HS-27A (cell line): Measurements from ENCODE around the gene COL27A1.

Source experiments
- DNase-seq: peaks from one replicate; pipeline ENCODE4 v3.0.0-alpha.2; 2012; ENCODE audit warnings: low read depth, missing footprints

Gene COL27A1

DNA sequence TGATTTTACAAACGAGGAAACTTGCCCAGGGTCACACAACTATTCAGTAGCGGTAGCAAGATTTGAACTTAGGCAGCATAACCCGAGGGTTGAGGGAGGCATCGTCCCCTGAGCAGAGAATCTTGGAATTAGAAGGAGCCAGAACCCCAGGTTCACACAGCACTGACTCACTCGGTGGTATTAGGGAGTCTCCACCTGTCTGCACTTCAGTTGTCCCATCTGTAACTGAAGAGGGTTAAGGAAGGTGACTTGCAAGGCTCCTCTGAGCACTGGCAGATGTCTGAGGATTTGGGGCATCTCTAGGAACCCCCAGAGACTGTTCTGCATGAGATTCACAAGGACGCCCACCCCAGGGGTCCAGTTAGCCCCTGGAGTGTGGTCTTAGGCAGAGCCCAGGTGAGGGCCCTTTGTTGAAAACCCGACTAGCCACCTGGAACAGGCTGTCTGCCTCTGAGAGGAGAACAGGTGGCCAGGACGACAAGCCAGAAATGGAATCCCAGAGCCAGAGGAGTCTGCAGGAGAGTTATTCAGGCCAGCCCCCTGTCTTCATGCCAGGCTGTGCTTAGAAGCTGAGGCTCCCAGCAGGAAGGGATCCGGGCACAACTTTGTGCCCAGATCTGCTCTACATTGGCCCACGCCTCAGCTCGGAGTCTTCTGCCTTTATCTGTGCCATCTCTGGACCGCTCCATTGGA is 117.5 kb downstream of the COL27A1 start:
- no peak for DNase-seq

DNA sequence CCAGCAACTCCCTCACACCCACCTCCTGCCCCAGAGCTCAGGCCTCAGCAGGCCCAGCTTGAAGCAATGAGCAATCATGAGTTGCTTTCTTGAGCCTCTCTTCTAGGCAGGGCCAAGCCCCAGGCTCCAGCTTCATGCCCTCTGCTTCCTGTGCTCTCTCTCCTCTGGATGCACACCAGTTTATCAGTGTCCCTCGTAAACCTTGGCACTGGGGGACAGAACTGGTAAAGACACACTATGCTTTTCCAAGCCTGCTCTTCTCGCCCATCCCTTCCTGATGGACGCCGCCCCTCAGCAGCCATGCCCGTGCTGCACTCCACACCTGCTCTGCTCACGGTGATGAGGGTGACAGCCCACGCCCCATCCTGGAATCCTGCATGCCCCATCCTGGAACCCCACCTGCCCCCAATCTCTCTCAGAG is 118.1 kb downstream of the COL27A1 start:
- no peak for DNase-seq

DNA sequence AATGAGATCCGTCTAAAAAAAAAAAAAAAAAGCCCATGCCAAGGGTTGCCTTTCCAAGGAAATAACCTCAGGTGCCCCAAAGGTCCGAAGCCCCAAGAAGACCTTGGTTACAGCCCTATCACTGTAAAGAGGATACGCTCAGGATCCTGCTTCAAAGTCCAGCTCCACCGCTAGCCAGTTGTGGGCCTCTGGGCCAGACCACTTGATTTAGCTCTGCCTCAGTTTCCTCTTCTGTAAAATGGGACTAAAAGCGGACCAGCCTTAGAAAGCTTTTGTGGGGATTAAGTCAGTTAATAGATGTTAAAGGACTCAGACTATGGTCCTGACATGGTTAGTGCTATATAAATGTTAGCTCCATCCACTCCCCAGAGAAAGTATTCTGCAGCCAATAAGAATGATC is 118.9 kb downstream of the COL27A1 start:
- no peak for DNase-seq

DNA sequence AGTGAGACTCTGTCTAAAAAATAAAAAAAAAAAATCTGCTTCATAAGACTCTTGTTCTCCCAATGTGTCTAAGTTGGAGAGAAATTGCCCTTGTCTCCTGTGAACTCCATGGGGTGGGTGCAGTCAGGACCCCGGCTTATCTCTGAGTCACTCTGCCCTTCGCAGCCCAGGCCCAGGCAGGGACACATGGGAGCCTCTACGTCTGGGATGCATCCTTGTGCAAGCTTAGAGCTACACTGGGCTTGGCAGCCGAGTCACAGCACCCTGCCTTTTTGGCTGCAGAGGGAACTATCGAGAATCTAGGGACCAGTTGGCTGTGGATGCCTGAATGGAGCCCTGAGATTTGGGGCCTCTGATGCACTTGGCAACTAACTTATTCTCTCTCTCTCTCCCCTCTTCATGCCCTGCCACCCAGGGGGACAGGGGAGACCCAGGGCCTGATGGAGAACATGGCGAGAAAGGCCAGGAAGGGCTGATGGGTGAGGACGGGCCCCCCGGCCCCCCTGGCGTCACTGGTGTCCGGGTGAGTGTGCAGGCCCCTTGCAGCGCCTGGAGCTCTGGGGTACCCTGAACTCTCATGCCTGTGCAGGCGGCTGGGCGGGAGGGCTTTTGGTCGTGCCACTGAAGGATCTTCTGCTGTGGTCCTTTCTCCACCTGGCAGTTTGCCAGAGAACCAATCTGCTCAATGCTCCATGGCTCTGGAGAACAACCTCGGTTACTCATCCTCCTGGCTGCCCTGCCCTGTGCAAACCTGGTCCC is 120.1 kb downstream of the COL27A1 start:
- no peak for DNase-seq

DNA sequence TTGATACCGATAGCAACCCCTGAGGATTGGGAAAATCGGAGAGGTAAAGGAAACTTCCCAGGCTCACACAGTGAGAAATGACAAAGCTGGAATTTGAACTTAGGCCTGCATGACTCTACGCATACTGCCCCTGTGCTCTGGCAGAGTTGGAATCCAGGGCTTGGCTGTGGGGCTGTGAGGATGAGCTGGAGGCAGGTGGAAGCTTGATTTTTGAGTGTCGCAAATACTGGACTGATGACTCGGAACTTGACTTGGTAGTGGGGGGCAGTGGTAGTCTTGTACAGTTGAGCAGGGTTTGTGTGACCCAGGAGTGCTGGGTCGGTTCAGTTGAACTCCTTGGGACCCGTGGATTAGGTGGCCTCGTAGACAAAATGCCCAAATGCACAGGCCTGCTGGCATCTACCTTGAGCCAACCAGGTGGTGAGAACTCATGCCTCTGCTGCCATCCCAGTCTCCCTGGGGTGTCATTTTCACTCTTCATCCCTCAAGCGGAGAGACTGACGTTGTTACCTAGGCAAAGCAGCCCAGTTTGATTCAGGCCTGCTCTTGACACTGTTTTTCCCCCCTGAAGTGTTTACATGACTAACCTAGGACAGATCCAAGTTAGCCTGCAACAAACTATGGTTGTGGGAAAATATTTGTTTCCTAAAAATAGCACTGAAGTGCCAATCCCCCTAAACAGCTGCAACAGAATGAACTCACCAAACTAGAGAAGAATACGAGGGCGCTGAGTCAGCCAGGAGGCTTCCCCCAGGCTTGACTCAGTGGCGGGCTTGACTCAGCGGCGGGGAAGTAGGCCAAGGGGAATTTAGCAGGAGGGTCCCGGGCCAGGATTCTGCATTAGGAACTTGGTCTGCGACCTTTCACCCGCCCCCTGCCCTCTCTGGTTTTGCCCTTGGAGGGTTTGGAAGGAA is 121.8 kb downstream of the COL27A1 start:
- peak; percentile 19 for DNase-seq

DNA sequence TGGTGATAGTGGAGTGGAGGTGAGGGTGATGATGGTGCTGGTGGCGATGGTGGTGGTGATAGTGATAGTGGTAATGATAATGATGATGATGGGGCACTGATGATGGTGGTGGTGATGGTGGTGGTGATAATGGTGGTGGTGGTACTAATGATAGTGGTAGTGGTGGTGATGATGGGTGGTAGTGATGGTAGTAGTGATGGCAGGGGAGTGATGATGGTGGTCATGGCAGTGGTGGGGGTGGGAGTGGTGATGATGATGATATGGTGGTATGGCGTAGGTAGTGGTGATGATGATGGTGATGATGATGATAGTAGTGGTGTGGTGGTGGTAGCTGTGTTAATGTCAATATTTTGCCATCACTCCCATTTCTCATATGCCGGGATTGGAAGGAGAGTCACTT is 123.0 kb downstream of the COL27A1 start:
- no peak for DNase-seq

DNA sequence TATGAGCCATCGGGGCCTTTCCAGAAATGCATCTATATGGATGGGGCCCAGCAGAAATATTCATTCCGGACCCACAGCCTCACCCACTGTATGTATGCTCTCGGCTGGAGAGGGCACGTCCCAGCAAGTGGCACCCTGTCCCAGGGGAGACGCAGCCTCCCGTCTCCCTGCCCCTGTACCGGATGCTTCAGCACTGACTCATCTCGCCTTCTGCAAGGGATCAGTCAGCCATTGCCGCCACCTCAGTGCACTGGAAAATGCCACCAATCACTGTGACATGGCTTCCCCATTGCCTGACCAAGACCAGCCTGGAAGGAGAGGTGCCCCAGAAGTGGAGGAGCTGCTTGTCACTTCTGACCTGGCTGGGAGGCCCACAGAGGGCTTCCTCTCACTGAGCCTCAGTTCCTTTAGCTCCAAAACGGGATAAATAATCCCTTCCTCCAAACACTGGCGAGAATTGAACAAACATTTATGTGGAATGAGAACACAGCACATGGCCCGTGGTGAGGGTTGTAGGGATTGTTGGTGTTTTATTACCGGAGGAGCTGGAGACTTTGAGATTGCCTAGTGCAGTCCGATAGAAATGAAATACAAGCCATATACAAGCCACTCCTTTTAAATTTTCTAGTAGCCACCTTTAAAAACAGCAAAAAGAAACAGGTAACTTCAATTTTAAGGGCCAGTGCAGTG is 123.7 kb downstream of the COL27A1 start:
- DNase-seq: peak; percentile 31

DNA sequence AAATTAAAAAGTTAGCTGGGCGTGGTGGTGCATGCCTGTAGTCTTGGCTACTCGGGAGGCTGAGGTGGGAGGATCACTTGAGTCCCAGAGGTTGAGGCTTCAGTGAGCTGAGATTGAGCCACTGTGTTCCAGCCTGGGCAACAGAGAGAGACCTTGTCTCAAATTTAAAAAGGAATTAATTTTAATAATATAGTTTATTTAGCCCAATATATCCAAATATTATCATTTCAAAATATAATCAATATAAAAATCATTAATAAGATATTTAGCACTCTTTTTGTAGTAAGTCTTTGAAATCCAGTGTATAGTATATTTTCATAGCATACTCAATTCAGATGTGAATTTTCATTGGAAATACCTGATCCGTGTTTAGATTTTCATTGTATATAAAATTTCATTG is 124.4 kb downstream of the COL27A1 start:
- no peak for DNase-seq

DNA sequence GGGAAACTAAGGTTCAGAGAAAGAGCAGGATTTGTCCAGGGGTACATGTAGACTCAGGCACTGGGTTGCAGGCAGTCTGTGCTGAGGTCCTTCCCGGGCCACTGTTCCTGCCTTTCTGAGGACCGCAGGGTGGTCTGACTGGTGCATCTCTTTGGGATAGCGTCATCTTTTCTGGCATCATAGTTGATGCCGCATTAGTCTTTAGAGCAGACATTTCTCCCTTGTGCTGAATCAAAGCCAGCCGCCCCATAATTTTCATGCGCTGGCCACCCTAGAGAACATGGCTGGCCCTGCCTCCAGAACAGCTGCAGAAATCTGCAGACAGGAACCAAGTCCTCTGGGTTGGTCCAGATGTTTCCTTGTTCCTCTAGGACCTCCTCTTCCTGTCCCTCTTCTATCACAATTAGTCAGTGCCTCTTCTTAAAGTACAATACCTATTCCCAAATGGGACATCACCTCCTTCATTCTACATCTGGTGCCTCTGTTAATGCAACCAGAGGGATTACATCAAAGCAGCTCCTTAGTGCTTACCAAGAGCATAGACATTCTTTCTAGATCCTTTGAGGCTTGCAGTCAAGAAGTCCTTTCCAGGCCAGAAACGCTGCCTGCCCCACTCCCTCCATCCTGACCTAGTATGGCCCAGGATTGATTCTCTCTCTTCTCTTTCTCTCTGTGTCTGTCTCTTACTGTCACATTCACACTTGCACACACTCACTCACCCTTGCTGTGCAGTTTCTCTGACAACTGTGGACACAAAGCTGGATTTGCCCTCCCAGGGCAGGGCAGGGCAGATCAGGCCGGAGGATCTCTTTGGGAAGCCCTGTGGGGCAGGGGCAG is 125.5 kb downstream of the COL27A1 start:
- DNase-seq: no peak

DNA sequence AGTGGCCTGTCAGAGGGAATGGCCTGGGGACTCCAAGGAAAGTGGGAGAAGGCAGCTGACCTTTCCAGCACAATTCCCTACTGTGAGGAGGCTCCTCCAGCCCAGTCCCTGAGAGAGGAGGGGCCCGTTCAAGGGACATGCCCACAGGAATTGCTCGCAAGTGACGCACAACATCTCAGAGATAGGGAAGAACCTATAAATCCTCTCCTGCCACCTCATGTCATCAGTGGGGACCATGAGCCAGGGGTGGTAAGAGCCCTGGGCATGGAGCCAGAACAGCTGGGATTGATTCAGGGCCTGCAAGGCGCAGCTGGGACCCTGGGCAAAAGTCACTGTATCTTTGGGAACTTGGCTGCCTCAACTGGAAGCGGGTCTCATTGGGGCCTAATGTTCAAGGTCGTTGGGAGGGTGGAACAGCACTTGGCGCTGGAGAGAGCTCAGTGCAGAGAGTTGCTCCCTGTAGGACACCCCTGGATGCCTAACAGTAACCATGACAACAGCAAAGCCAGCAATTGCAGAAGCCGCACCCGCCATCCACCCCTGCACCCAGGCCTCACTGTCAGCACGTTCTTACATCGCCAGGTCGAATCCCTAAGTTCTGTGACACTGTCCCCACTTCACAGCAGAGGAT is 126.3 kb downstream of the COL27A1 start:
- DNase-seq: no peak

DNA sequence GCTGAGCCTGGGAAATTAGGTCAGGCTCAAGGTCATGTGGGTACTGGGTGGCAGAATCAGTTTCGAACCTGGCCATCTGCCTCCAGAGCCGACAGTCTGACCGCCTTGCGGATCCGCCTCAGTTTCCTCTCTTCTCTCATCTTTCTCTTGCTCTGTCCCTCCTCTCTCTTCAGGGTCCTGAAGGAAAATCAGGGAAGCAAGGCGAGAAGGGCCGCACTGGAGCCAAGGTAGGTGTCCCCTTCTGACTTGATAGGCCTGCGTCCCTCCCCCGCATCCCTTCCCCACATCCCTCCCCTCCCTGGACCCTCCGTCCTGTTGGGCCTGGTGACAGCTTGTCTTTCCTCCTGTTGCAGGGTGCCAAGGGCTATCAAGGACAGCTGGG is 126.8 kb downstream of the COL27A1 start:
- no peak for DNase-seq

DNA sequence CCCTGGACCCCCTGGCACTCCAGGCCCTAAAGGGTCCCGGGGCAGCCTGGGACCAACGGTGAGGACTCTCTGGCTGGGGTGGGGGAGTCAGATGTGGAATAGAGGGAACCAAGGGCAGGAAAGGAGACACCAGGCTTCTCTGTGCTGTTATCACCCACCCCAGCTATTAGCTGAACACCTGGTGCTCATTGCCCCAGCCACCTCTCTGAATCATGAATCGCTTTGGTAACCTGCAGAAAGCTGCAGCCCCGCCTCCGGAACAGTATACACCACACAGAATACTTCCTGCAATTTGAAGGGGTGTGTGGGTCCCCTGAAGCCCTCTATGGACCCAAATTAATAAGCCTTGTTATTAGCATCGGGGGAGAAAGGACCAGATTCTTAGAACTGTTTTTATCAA is 127.2 kb downstream of the COL27A1 start:
- DNase-seq: no peak

DNA sequence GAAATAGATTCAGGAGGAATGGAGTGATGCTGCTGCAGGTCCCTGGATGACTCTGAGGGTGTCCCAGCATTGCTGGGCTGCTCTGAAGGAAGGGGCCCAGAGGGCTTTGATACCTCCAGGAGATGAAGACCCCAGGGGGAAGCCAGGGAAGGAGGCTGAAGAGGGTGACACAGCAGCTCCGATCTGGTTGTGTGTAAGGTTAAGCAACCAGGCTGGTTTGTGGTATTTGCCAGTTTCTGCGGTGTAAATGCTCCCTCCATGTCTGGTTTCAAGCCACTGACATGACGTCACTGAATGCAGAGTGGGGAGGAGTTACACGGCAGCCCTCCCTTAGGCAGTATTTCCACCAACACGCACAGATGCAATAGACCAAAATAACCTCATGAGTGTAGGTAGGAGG is 127.6 kb downstream of the COL27A1 start:
- no peak for DNase-seq

DNA sequence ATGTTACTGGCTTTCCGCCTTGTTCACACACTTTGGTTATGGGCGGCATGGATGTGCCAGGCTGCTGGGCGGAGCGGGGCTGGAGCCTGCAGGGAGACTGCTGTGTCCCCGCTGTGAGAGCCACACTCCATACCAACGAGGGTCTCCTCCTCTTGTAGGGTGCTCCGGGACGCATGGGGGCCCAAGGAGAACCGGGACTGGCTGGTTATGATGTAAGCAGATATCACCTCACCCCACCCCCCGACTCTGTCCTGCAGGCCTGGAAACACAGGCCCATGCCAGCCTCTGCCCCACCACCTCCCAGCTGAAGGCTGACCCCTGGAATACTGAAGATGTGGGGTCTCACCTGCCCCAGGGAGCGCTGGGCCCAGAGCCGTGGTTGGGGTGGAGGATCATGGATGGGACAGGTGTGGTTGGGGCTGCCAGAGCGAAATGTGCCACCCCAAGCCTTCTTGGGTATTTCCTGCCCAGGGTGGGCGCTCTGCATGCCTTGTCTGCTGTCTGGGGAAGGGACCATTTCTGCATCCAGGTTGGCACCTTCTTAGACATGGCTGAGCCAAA is 128.3 kb downstream of the COL27A1 start:
- no peak for DNase-seq

DNA sequence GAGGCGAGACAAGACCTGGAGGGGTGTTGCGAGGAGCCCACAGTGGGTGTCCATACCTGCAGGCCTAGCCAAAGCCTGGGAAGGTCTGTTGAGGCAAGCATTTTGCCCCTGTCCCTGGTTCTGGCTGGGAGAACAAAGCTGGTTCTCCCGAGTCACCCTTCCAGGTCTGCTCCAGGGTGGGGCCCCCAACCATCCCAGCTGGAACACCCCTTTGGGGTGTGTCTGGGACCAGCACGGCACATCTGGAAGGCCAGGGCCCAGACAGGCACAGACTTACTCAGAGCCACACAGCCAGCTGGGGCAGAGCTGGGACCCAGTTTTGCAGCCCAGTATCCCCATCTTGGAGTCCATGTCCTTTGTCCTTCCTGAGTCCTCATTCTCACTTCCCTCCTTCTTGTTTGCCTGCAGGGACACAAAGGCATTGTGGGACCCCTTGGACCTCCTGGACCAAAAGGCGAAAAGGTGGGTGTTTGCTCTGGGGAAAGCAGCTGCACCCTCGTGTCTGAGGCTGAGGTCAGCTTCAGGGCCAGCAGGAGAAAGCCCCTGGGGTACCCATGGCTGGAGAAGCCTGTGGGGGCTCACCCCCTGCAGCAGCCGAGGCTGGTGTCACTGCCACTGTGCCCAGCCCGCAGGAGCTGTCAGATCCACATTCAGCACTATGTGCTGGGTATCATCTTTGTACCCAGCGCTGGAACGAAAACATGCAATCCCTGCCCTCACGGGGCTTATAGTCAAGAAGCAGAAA is 129.2 kb downstream of the COL27A1 start:
- DNase-seq: no peak

DNA sequence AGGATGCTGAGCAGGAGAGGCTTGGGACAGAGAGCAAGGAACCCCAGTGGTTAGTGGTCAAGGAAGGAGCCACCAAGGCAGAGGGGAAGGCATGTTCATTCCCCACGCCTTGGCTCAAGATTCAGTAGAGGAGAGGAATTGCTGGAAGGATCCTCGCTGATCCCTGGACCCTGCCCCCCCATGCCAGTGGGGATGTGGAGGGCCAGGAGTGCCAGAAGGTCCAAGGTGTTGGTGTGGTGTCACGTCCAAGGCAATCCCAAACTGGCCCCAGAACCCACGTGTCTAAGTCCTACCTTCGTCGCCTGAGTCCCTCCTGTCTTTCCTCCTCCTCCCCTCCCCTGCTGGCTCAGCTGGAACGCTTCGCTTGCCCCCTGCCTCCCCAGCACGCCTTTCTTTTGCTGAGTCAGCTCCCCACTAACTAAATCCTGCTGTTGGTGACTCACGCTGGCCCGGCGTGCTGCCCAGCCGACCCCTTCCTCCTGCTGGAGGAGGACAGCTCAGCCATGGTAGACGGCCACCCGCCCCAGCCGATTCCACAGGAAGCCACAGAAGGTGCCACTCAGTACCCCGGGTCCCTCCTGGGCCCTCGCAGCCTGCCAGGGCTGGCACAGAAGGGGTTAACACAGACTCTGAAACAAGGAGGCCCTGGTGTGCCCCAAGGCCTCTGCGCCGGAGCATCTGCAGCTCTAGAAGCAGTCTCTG is 130.0 kb downstream of the COL27A1 start:
- DNase-seq: peak; percentile 43

DNA sequence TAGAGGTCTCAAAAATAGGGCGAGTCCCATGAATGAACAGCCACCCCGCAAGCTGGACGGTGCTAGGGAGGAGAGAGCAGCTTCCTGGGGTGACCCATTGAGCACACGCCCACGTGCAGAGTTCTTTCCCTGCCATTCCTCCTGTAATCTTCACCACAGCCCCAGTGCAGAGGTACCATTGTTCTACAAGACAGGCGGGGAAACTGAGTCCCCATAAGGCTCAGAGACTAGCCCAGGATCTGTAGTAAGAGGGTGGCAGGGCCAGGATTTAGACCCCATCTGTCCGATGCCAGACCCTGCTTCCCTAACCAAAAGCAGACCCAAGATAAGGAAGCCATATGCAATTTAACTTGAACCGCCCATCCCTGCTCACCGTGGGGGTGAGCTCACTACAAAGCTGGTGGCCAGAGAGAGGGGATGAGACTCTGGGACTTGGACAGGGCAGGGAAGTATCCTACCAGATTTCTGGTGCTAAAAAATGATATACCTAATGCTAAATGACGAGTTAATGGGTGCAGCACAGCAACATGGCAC is 130.9 kb downstream of the COL27A1 start:
- no peak for DNase-seq

DNA sequence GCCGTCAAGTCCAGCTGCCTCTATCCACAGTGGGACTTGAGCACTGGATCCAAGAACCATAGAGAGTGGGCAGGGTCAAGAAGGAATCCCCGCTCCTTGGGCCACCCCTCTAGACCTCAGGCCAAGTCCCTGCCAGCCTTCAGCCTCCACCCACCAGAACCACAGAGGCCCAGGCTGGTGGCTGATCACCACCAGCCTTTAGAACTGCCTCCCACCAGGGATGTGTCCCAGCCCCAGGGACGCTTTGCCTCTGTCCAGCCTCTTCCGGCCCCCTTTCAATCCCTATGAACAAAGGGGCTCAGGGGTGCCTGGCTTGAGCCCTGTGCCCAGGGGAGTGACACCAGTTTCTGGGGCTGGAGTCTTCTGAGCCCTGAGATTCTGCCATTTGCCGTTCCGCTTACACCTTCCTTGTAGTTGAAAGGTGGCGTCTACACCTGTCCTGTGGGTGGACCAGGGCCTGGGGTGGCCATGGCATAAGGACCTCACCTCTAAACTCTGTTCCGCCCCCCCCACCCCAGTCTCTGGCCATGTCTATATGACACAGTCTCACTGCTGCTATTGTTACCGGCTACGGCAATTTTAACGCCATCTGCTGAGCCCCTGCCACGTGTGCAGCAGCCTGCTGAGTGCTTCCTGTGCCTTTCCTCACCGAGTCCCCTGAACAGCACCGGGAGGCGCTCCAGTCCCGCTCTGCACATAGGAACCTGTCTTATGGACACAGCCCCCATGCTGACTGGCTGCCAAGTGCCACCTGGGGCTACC is 131.8 kb downstream of the COL27A1 start:
- no peak for DNase-seq
